Activated CD4-positive, alpha-beta T cell treated with anti-CD3 and anti-CD28 coated beads for 48 hours (primary cell): ENCODE results near the gene ATP5F1D.
"Not testable (repeated sequence)": the region's sequence is repeated elsewhere in the genome, so short reads cannot be mapped to it uniquely, and the experiment has no call there.

Experiments used
- DNase-seq: peaks from one replicate; pipeline ENCODE4 v3.0.0-alpha.2; 2020

Gene ATP5F1D

GRCh38 chr19:1233115-1233667 is 8.4 kb upstream of the ATP5F1D start:
- no peak for DNase-seq

DNA sequence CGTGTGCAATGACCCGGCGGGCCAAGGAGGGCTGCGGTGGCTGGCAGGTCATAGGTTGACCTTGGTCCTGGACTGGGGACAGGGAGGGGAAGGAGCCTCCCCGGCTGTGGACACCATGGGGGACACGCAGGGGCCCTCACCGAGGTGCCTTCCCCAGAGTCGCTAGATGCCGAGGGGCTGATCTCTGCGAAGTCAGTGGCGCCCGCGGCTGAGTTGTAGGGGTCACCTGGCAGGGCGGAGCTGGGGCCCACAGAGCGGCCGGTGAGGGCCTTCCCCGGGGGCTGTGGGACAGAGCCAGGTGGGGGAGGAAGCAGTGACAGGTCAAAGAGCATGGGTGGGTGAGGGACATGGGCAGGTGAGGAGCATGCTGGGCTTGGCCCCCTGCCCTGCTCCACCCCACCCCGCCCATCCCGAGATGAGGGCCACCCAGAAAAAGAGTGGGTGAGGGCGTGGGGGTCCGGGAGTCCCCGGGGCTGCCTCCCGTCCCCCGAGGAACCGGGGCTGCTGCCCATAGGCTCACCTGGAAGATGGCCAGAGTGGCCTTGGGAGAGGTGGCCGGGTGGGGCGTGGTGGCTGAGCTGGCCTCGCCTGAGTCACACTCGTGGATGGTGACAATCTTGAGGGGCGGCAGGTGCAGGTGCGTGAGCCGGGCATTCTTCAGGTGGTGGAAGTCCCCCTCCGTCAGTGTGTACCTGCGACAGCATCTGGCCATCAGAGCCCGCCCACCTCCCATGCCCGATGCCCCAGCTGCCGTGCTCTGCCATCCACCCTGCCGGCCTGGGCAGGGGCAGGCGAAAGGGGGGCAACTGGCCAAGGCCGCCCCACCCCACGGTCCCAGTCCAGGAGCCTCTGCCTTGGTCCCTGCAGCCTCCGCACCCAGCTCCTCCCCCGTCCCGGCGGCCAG is 7.2 kb upstream of the ATP5F1D start:
- no peak for DNase-seq

DNA sequence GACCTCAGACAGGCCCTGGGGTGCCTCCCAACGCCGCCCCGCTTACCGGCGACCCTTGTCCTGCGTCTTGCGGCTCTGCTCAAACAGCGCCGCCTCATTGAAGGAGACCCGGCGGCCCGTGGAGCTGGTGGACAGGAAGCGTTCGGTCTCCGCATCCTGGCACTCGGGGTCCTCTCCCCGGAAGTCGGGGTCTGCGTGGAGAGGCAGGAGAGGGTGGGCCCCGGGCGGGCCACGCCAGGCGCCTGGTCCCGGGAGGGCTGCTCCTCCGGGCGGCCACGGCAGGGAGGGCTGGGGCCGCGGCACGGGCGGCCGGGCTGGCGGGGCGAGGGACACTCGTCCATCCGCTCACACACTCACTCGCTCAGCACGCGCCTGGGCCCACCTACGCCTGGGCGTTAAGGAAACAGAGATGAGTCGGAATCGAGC is 6.6 kb upstream of the ATP5F1D start:
- no peak for DNase-seq

DNA sequence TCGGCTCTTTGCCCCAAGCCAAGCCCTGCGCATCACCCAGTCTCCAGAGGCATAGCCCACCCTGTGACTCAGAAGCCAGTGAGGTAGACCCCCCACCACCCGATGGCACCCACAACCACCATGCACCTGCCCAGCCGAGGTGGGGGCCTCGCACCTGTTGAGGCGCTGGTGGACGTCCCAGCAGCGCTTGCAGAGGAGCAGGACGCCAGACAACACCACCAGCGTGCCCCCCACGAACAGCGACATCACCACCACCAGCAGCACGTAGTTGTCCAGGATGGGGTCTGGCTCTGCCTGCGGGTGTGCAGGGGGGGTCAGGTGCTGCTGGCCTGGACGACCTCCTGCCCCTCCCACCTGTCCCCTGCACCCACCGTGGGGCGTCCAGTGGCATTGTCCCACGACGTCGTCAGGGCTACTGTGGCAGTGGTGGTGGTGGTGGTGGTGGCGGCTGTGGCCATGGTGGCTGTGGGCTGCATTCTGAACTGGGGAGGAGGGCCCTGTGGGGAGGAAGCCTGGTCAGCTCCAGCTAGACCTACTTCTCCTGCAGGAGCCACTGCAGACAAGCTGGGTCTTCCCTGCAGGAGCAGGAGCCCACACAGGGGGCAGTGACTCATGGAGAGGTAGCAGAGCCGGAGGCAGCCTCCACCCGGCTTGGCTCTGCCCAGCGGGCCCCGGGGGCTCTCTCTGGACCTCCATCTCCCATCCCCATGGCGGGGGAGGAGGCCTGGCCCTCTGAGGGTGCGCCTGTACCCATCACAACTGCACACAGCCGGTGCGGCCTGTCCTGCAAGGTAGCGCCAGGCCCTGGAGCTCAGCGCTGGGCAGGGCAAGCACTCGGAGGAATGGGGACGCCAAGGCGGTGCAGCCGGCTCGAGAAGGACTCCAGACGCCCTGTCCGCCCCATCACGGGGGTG is 5.7 kb upstream of the ATP5F1D start:
- DNase-seq, result no peak

DNA sequence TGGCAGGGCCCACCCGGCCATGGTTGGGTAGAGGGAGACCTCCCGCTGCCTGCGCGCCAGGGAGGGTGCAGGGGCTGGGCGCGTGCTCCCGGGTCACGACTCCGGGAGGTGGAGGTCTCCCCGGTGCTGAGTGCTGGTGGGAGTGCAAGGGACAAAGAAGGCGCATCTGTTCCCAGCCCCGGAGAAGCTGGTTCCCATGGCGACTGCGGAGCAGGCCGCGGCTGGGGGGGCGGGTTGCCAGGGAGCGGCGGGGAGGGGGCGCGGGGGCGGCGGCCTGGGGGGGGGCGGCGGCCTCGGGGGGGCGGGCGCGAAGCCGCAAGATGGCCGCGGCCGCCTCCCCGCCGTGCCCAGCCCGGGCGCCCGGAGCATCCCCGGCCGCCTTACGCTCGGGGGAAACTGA is 5.0 kb upstream of the ATP5F1D start:
- no peak for DNase-seq

DNA sequence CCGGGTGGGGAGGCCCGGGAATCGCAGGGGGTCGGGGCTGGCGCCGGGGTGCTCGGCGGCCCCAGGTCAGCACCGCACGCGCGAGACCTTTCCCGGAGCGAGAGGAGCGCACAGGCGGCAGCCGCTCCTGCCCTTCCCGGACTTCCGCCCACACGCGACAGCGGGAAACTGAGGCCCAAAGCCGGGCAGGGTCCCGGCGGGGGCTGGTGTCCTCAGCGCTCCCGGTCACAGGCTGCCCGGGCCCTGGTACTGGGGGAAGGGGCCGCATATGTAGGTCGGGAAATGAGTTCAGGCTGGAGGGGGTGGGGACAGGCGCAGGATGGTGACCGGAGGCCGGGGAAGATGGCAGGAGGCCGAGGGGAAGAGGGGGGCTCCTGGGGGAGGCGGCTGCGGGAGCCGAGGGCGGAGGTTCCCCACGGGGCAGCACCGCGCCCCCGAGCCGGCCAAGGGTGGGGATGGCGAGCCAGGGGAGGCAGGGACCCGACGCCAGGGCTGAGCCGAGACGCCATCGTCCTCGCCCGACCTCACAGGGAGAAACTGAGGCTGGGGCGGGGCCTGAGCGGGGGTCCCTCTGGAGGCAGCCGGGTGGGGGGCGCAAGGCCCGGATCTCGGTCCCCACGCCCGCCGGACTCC is 4.4 kb upstream of the ATP5F1D start:
- no peak for DNase-seq

- DNase-seq, result no peak
Observed at GRCh38 chr19:1237754-1238368, 3.7 kb upstream of the ATP5F1D start, which contains the start of gene CBARP. TSS of gene CBARP (minus strand) at chr19:1238005. CDS start at chr19:1236100, 1,905 bp downstream.

GRCh38 chr19:1238369-1239303 is 2.9 kb upstream of the ATP5F1D start:
- DNase-seq, result no peak

GRCh38 chr19:1239420-1239795 is 2.1 kb upstream of the ATP5F1D start:
- no peak for DNase-seq

GRCh38 chr19:1239796-1240737 is 1.5 kb upstream of the ATP5F1D start:
- DNase-seq, result peak; percentile 94

DNA sequence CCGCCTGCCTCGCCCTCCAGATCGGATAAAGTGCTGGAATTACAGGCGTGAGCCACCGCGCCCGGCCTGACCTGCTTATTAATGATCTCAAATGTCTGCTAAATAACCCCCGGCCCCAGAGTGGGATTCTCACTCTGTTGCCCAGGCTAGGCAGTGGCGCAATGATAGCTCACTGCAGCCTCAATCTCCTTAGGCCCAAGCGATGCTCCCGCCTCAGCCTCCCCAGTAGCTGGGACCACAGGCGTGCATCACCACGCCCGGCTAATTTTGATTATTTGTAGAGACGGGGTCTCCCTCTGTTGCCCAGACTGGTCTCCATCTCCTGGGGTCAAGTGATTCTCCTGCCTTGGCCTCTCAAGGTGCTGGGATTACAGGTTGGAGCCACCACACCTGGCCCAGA is 626 bp upstream of the ATP5F1D start:
- DNase-seq, result no peak

DNA sequence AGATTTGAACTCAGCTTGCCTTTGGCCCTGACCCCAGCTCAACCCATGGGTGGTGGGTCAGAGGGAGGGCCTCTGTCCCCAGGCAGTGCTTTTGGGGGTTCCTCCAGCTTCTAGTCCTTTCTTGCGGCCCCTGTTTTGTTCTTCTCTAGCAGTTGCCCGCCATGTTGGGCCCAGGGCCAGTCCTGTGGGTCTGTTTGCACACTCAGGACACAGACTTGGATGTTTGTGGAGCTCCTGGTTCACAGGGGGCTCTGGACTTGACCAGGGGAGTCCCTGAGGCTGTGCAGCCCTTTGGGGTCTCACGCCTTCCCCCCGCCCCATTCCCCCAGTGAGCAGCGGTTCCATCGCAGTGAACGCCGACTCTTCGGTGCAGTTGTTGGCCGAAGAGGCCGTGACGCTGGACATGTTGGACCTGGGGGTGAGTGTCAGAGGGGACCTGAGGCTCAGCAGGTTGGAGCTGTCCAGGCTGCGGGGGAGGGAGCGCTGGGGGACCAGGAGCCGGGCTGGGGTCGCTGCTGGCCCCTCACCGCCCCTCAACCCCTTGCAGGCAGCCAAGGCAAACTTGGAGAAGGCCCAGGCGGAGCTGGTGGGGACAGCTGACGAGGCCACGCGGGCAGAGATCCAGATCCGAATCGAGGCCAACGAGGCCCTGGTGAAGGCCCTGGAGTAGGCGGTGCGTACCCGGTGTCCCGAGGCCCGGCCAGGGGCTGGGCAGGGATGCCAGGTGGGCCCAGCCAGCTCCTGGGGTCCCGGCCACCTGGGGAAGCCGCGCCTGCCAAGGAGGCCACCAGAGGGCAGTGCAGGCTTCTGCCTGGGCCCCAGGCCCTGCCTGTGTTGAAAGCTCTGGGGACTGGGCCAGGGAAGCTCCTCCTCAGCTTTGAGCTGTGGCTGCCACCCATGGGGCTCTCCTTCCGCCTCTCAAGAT is 2.5 kb downstream of the ATP5F1D start:
- DNase-seq, result peak; percentile 88

DNA sequence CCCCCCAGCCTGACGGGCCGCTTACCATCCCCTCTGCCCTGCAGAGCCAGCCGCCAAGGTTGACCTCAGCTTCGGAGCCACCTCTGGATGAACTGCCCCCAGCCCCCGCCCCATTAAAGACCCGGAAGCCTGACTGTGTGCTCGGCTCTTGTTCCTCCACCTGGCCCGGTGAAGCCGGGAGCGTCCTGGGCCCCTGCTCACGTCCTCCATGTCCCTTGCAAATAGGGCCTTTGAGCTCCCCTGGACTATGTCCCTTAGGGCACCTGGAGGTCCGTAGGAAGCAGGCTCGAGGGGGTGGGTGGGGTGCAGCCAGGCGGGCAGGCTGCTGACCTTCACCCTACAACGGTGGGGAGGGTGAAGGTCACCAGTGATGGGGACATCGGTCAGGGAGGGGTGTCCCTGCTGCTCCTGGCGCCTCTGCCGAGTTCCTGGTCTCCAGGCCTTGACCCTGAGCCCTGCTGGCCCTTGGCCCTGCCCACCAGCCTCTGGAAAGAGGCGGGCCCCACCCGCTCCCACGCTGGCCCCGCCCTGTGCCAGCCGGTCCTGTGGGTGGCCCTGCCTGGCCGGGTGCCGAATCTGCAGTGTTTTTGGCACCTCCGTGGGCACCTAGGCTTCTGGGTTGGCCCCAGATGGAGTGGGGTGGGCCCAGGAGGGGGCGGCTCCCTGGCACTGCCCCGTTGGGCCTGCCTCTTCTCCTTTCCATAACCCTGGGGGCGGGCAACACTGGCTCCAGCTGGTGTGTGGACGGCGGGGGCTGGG is 3.3 kb downstream of the ATP5F1D start:
- no peak for DNase-seq

GRCh38 chr19:1245494-1246264 is 4.1 kb downstream of the ATP5F1D start:
- DNase-seq, result no peak

GRCh38 chr19:1246265-1247087 is 4.9 kb downstream of the ATP5F1D start:
- DNase-seq, result not testable (repeated sequence)

DNA sequence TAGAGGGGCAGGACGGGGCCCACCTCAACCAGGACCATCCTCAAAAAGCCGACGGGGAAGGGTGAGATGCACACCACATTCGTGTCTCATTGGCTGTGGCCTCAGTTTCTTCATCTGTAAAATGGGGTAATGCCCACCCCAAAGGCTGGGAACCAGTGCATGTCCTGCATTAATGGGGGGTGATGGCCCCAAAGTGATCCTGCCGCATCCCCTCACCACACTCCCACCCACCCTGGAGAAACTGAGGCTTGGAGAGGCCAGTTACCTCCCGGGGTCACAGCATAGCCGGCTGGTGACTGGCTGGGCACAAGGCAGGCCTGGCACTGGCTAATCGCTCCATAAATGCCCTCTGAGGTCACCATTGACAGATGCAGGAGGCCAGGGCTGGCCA is 6.2 kb downstream of the ATP5F1D start:
- DNase-seq, result no peak
